MCF 10A (cell line): ENCODE data around the gene GAS7. TPM values are rescaled to one million over a fixed set of nuclear protein-coding genes. Genes with fewer than 3 reads are reported as not detected.

Experiments
- BruUV-seq: library from RNA; stranded (reverse); fragments of 400-500 nt; replicated peaks from 2 replicates; lab custom pipeline; 2021; lab: Mats Ljungman, UMichigan
- CTCF ChIA-PET: fragments of 300-600 bp; sonication (Branson Sonifier 250); formaldehyde crosslinking; extraction: SDS; loops from one replicate; lab custom pipeline; 2021; ENCODE audit warnings: antibody characterized with exemption, inconsistent platforms; lab: Yijun Ruan, JAX
- POLR2A ChIA-PET: fragments of 300-600, 350-650 bp; sonication (Branson Sonifier 250); formaldehyde crosslinking; extraction: SDS; loops from one replicate; lab custom pipeline; 2020; ENCODE audit warnings: antibody characterized with exemption, inconsistent platforms; lab: Yijun Ruan, JAX
- DNase-seq: peaks from one replicate; pipeline ENCODE4 v3.0.0-alpha.2; 2018; ENCODE audit not compliant: unreplicated experiment
- H3K27ac Mint-ChIP-seq: one replicate; pipeline ENCODE4 v1.8.0; 2022; ENCODE audit warnings: mild to moderate bottlenecking, low read depth, mixed read lengths; ENCODE audit not compliant: unreplicated experiment
- H3K27me3 Mint-ChIP-seq: one replicate; pipeline ENCODE4 v1.8.0; 2022; ENCODE audit warnings: mixed read lengths; ENCODE audit not compliant: insufficient read depth, unreplicated experiment
- H3K36me3 Mint-ChIP-seq: one replicate; pipeline ENCODE4 v1.8.0; 2022; ENCODE audit warnings: mild to moderate bottlenecking, moderate library complexity, mixed read lengths; ENCODE audit not compliant: insufficient read depth, unreplicated experiment
- H3K4me1 Mint-ChIP-seq: one replicate; pipeline ENCODE4 v1.8.0; 2022; ENCODE audit warnings: mixed read lengths; ENCODE audit not compliant: insufficient read depth, unreplicated experiment
- H3K4me3 Mint-ChIP-seq: one replicate; pipeline ENCODE4 v1.8.0; 2022; ENCODE audit warnings: mild to moderate bottlenecking, moderate library complexity, mixed read lengths; ENCODE audit not compliant: unreplicated experiment
- H3K9me3 Mint-ChIP-seq: one replicate; pipeline ENCODE4 v1.8.0; 2022; ENCODE audit warnings: mixed read lengths; ENCODE audit not compliant: unreplicated experiment
- intact Hi-C: fragments of 100-400 bp; cut with micrococcal nuclease; formaldehyde crosslinking; loops from 2 replicates; pipeline ENCODE4 v1.14.1; 2022
- total RNA-seq: library from RNA; stranded (reverse); gene quantifications from 2 replicates; pipeline ENCODE4 v1.2.3, GENCODE V29; 2022
- TF ChIP-seq, protein P1 (sequence below): fragments of 200-600 bp; IDR thresholded peaks from one replicate; pipeline ENCODE4 v1.8.0; 2022; ENCODE audit warnings: antibody characterized with exemption, mild to moderate bottlenecking; ENCODE audit not compliant: unreplicated experiment

Gene GAS7
- total RNA-seq, 1 experiment from 2014 or later, result not detected

DNA sequence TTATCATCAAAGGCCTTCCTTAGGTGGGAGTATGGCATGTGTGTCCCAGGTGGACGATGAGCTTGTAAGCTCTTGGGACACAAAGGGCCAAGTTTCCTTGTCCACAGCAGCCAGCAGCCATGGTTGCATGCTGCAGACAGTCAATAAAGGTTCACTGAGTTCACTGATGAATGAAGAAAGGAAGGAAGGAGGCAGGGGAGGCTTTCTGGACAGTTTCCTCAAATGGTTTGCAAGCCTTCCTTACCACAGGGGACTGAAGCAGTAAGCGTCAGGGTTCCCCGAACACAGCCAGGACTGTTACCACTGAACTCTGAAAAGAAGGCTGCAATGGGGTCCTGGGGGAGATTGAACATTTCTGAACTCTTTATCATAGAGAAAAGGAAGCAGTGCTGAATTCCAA lies 111.1 kb downstream of the GAS7 start:
- H3K27me3 Mint-ChIP-seq, result no peaks in the 10 kb centered on the region
- H3K27ac Mint-ChIP-seq, result no peak overlapping the region
- TF ChIP-seq, protein P1, sequence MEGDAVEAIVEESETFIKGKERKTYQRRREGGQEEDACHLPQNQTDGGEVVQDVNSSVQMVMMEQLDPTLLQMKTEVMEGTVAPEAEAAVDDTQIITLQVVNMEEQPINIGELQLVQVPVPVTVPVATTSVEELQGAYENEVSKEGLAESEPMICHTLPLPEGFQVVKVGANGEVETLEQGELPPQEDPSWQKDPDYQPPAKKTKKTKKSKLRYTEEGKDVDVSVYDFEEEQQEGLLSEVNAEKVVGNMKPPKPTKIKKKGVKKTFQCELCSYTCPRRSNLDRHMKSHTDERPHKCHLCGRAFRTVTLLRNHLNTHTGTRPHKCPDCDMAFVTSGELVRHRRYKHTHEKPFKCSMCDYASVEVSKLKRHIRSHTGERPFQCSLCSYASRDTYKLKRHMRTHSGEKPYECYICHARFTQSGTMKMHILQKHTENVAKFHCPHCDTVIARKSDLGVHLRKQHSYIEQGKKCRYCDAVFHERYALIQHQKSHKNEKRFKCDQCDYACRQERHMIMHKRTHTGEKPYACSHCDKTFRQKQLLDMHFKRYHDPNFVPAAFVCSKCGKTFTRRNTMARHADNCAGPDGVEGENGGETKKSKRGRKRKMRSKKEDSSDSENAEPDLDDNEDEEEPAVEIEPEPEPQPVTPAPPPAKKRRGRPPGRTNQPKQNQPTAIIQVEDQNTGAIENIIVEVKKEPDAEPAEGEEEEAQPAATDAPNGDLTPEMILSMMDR, result no peak
- peaks cover 20% of the 10 kb centered on the region for H3K9me3 Mint-ChIP-seq
- CTCF ChIA-PET, result interaction anchor here (0.6 kb wide), 1 partner anchor 12 kb away, joined by 3 read pairs; no protein-coding TSS in a partner anchor
- H3K4me1 Mint-ChIP-seq, result peaks cover 10% of the 10 kb centered on the region
- BruUV-seq, result no TSS peak
- H3K36me3 Mint-ChIP-seq, result no peaks in the 10 kb centered on the region
- POLR2A ChIA-PET, result no interaction called here
- intact Hi-C loops, result no loop called here
- H3K4me3 Mint-ChIP-seq, result no peak overlapping the region
- DNase-seq, result no peak

GRCh38 chr17:10083864-10084263 lies 114.5 kb downstream of the GAS7 start:
- no peak for DNase-seq
- intact Hi-C loops, result no loop called here
- no peaks in the 10 kb centered on the region for H3K36me3 Mint-ChIP-seq
- H3K4me1 Mint-ChIP-seq, result peaks cover 10% of the 10 kb centered on the region
- ChIA-PET POLR2A (no interaction called here), CTCF (no interaction called here)
- no peak overlapping the region for H3K27ac Mint-ChIP-seq
- H3K4me3 Mint-ChIP-seq, result no peak overlapping the region
- TF ChIP-seq, protein P1, result no peak
- H3K27me3 Mint-ChIP-seq, result no peaks in the 10 kb centered on the region
- no TSS peak for BruUV-seq
- peaks cover 27% of the 10 kb centered on the region for H3K9me3 Mint-ChIP-seq

DNA sequence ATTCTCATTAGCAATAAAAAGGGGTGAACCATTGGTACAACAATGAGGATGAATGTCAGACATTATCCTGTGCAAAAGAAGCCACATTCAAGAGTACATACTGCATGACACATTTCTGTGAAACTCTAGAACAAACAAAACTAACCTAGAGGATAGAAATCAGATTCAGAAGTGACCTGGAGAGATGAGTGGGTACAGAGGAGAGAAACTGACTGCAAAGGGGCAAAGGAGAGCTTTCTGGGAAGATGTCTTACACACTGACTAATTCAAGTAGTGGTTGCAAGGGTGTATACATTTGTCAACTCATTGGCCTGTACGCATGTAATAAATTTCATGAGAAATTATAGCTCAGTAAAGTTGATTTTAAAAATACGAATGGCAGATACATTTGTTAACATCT lies 115.6 kb downstream of the GAS7 start:
- no peak for DNase-seq
- no TSS peak for BruUV-seq
- H3K27me3 Mint-ChIP-seq, result no peaks in the 10 kb centered on the region
- peaks cover 10% of the 10 kb centered on the region for H3K4me1 Mint-ChIP-seq
- no peak overlapping the region for H3K27ac Mint-ChIP-seq
- H3K4me3 Mint-ChIP-seq, result no peak overlapping the region
- intact Hi-C loops, result no loop called here
- peaks cover 37% of the 10 kb centered on the region for H3K9me3 Mint-ChIP-seq
- CTCF ChIA-PET, result no interaction called here
- TF ChIP-seq, protein P1, result no peak
- POLR2A ChIA-PET, result no interaction called here
- no peaks in the 10 kb centered on the region for H3K36me3 Mint-ChIP-seq

DNA sequence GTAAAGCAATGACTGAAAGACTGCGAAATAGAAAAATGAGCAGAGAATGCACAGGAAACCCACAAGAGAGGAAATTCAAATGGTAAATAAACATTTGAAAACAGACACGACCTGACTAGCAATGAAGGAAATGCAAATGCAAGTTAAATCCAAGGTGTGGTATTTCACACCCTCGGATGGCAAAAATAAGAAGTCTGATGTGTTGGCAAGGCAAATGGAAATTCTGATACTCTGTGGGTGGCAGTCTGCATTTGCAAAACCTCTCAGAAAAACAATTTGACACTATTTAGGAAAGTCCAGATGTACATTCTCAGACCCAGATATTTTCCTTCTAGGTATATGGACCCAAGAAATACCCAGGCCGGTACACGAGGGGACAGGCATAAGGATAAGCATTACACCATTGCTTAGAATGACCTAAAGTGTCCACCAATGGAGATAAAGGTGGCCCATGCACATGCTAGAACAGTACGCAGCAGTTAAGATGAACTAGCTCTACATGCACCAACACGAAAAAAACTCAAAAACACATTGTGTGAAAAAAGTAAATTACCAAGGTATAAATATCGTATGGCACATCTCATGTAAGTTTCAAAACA lies 116.7 kb downstream of the GAS7 start:
- POLR2A ChIA-PET, result no interaction called here
- no TSS peak for BruUV-seq
- Mint-ChIP-seq H3K4me3 (no peak overlapping the region), H3K36me3 (no peaks in the 10 kb centered on the region), H3K9me3 (peaks cover 43% of the 10 kb centered on the region), H3K4me1 (peaks cover 10% of the 10 kb centered on the region), H3K27me3 (no peaks in the 10 kb centered on the region), H3K27ac (no peak overlapping the region)
- TF ChIP-seq, protein P1, result no peak
- CTCF ChIA-PET, result interaction anchor here (0.6 kb wide), 1 partner anchor 111 kb away, joined by 3 read pairs; no protein-coding TSS in a partner anchor
- intact Hi-C loops, result no loop called here
- DNase-seq, result no peak
